ELR (cell line): Measurements from ENCODE around the gene LOXL1.

Experiments used
- DNase-seq: peaks from one replicate; pipeline ENCODE4 v3.0.0-alpha.2; 2015; ENCODE audit warnings: low read depth

LOXL1 gene

GRCh38 chr15:73899197-73900094 lies 26.8 kb upstream of the LOXL1 start:
- DNase-seq: peak; percentile 12

- peak; percentile 49 for DNase-seq
Measured at GRCh38 chr15:73900095-73900712, 26.1 kb upstream of the LOXL1 start.

- no peak for DNase-seq
Measured at GRCh38 chr15:73901126-73901810, 25.0 kb upstream of the LOXL1 start.

GRCh38 chr15:73902121-73903020 lies 23.9 kb upstream of the LOXL1 start:
- DNase-seq: no peak

GRCh38 chr15:73904026-73904815 lies 22.0 kb upstream of the LOXL1 start:
- no peak for DNase-seq

GRCh38 chr15:73905225-73905827 lies 20.9 kb upstream of the LOXL1 start:
- DNase-seq: no peak

- peak; percentile 55 for DNase-seq
Measured at GRCh38 chr15:73906346-73907034, 19.8 kb upstream of the LOXL1 start.

- DNase-seq: no peak
Measured at GRCh38 chr15:73907035-73907408, 19.2 kb upstream of the LOXL1 start.

- DNase-seq: peak; percentile 71
Measured at GRCh38 chr15:73908030-73908821, 18.0 kb upstream of the LOXL1 start.

GRCh38 chr15:73908822-73909122 lies 17.5 kb upstream of the LOXL1 start:
- no peak for DNase-seq

- no peak for DNase-seq
Measured at GRCh38 chr15:73909651-73910050, 16.6 kb upstream of the LOXL1 start.

GRCh38 chr15:73910522-73911303 lies 15.5 kb upstream of the LOXL1 start:
- no peak for DNase-seq

- DNase-seq: no peak
Measured at GRCh38 chr15:73912030-73912596, 14.1 kb upstream of the LOXL1 start.

- DNase-seq: no peak
Measured at GRCh38 chr15:73914145-73914544, 12.1 kb upstream of the LOXL1 start.

GRCh38 chr15:73915082-73915481 lies 11.2 kb upstream of the LOXL1 start:
- DNase-seq: peak; percentile 49

GRCh38 chr15:73918784-73919183 lies 7.5 kb upstream of the LOXL1 start:
- no peak for DNase-seq

- DNase-seq: no peak
Measured at GRCh38 chr15:73919706-73920105, 6.6 kb upstream of the LOXL1 start.

- DNase-seq: peak; percentile 37
Measured at GRCh38 chr15:73921254-73921925, 4.9 kb upstream of the LOXL1 start.
